Measurements from ENCODE around the gene TSPEAR.

The TSPEAR gene

GRCh38 chr21:44739316-44739715 lies 27.9 kb upstream of the TSPEAR start:
- DNase-seq, result no peak

- no peak for DNase-seq
Observed at GRCh38 chr21:44738621-44739020, 27.2 kb upstream of the TSPEAR start.

GRCh38 chr21:44737706-44738354 lies 26.5 kb upstream of the TSPEAR start:
- peak; percentile 29 for DNase-seq

- no peak for DNase-seq
Observed at GRCh38 chr21:44736291-44737004, 25.1 kb upstream of the TSPEAR start.

GRCh38 chr21:44735821-44736220 lies 24.4 kb upstream of the TSPEAR start:
- DNase-seq, result no peak

GRCh38 chr21:44734841-44735240 lies 23.5 kb upstream of the TSPEAR start:
- DNase-seq, result no peak

GRCh38 chr21:44734026-44734745 lies 22.8 kb upstream of the TSPEAR start:
- no peak for DNase-seq

- DNase-seq, result no peak
Observed at GRCh38 chr21:44732956-44733355, 21.6 kb upstream of the TSPEAR start.

- no peak for DNase-seq
Observed at GRCh38 chr21:44732263-44732662, 20.9 kb upstream of the TSPEAR start.

GRCh38 chr21:44730951-44731579 lies 19.7 kb upstream of the TSPEAR start:
- no peak for DNase-seq

GRCh38 chr21:44730028-44730395 lies 18.6 kb upstream of the TSPEAR start:
- DNase-seq, result no peak

- DNase-seq, result no peak
Observed at GRCh38 chr21:44729336-44730027, 18.1 kb upstream of the TSPEAR start.

GRCh38 chr21:44728716-44729115 lies 17.3 kb upstream of the TSPEAR start:
- DNase-seq, result no peak

- no peak for DNase-seq
Observed at GRCh38 chr21:44727757-44728156, 16.4 kb upstream of the TSPEAR start.

- DNase-seq, result no peak
Observed at GRCh38 chr21:44727321-44727720, 15.9 kb upstream of the TSPEAR start.

GRCh38 chr21:44726826-44727225 lies 15.5 kb upstream of the TSPEAR start:
- no peak for DNase-seq

GRCh38 chr21:44724926-44725325 lies 13.6 kb upstream of the TSPEAR start:
- DNase-seq, result no peak

- no peak for DNase-seq
Observed at GRCh38 chr21:44724196-44724595, 12.8 kb upstream of the TSPEAR start.

- DNase-seq, result no peak
Observed at GRCh38 chr21:44723177-44724131, 12.1 kb upstream of the TSPEAR start.

GRCh38 chr21:44722731-44723130 lies 11.4 kb upstream of the TSPEAR start:
- DNase-seq, result no peak

- DNase-seq, result no peak
Observed at GRCh38 chr21:44720170-44720569, 8.8 kb upstream of the TSPEAR start.

GRCh38 chr21:44718571-44718970 lies 7.2 kb upstream of the TSPEAR start:
- DNase-seq, result no peak
